K562 (cell line): ENCODE results near the gene C1orf21. TPM values are rescaled to one million over a fixed set of nuclear protein-coding genes. Genes with fewer than 3 reads are reported as not detected.

ENCODE experiments used
- ATAC-seq: fragments of 200-7000 bp; cut with Tn5 transposase; 3 replicates; pipeline ENCODE4 v1.9.1; 2020; ENCODE audit warnings: moderate library complexity
- BruUV-seq: library from RNA; stranded (reverse); fragments of 400-500 nt; replicated peaks from 2 replicates; lab custom pipeline; 2021; lab: Mats Ljungman, UMichigan
- CTCF ChIA-PET: fragments of 300-600 bp; formaldehyde crosslinking; extraction: SDS; loops from one replicate; lab custom pipeline; 2021; ENCODE audit warnings: low intra/inter-chr PET ratio; lab: Yijun Ruan, JAX
- POLR2A ChIA-PET: fragments of 300-600, 350-650 bp; sonication (Branson Sonifier 250); formaldehyde crosslinking; extraction: SDS; loops from one replicate; lab custom pipeline; 2021; ENCODE audit warnings: antibody characterized with exemption, inconsistent platforms; lab: Yijun Ruan, JAX
- DNase-seq, 4 experiments: peaks; one replicate each; pipeline versions ENCODE4 v3.0.0 to v3.0.0-alpha.2; 2011 to 2018; ENCODE audit warnings: low spot score in 3 of 4, mixed read lengths in 3 of 4; ENCODE audit errors: extremely low read depth in 1 of 4
- FAIRE-seq: peaks from 2 replicates; lab custom pipeline; 2011; peaks lifted over from hg19 to GRCh38; lab: Jason Lieb, UNC
- H2AFZ ChIP-seq: 2 replicates; pipeline ENCODE4 v1.6.0; 2011; ENCODE audit warnings: low read depth, low read length, control low read depth, inconsistent platforms
- H3K27ac ChIP-seq: fragments of 200-600 bp; 3 replicates; pipeline ENCODE4 v1.8.0; 2011; ENCODE audit warnings: low read depth, mild to moderate bottlenecking, control low read depth, inconsistent platforms, low read length, moderate library complexity, mixed read lengths; ENCODE audit errors: extremely low read depth
- H3K27me3 ChIP-seq, 2 experiments: fragments of 300-600 bp in 1 of 2; 2 replicates in 1 of 2; 3 replicates in 1 of 2; pipeline versions ENCODE4 v1.6.0 to v1.8.0; 2011; ENCODE audit warnings: inconsistent platforms in 2 of 2, low read length in 2 of 2, mild to moderate bottlenecking in 1 of 2, mixed read lengths in 1 of 2, moderate library complexity in 1 of 2; ENCODE audit not compliant: control insufficient read depth in 2 of 2, insufficient read depth in 2 of 2
- H3K36me3 ChIP-seq: fragments of 300-600 bp; 3 replicates; pipeline ENCODE4 v1.8.0; 2011; ENCODE audit warnings: mild to moderate bottlenecking, low read length, inconsistent platforms; ENCODE audit not compliant: control insufficient read depth, insufficient read depth
- H3K4me1 ChIP-seq, 2 experiments: fragments of 200-600 bp in 1 of 2; replicated peaks in 1 of 2; 2 replicates in 1 of 2; 3 replicates in 1 of 2; pipeline versions ENCODE4 v1.5.1 to v1.8.0; 2011; ENCODE audit warnings: inconsistent platforms in 2 of 2, low read length in 2 of 2, mild to moderate bottlenecking in 1 of 2, mixed read lengths in 1 of 2, moderate library complexity in 1 of 2; ENCODE audit not compliant: control insufficient read depth in 2 of 2, insufficient read depth in 2 of 2
- H3K4me2 ChIP-seq: 2 replicates; pipeline ENCODE4 v1.6.1; 2011; ENCODE audit warnings: low read length, control low read depth, inconsistent platforms, mixed read lengths; ENCODE audit not compliant: insufficient read depth
- H3K4me3 ChIP-seq: fragments of 200-600 bp; sonication (generic), shearing (Covaris generic); 2 replicates; pipeline ENCODE4 v1.5.1; 2016; ENCODE audit warnings: control low read depth, inconsistent platforms
- H3K79me2 ChIP-seq: fragments of 200-600 bp; 3 replicates; pipeline ENCODE4 v1.8.0; 2011; ENCODE audit warnings: low read length, inconsistent platforms; ENCODE audit not compliant: control insufficient read depth, insufficient read depth
- H3K9ac ChIP-seq, 2 experiments: 2 replicates each; pipeline versions ENCODE4 v1.6.0 to v1.6.1; 2011; ENCODE audit warnings: low read depth in 2 of 2, low read length in 2 of 2, control low read depth in 1 of 2, inconsistent platforms in 1 of 2, mild to moderate bottlenecking in 1 of 2, mixed read lengths in 1 of 2; ENCODE audit not compliant: insufficient read depth in 1 of 2
- H3K9me1 ChIP-seq: one replicate; pipeline ENCODE4 v1.6.0; 2011; ENCODE audit warnings: inconsistent platforms, mild to moderate bottlenecking, low read length, moderate library complexity; ENCODE audit not compliant: control insufficient read depth, insufficient read depth
- H3K9me3 ChIP-seq: replicated peaks from 2 replicates; pipeline ENCODE4 v1.5.1; 2011; ENCODE audit warnings: low read depth, low read length, inconsistent platforms; ENCODE audit not compliant: control insufficient read depth, insufficient read depth
- H4K20me1 ChIP-seq: replicated peaks from 2 replicates; pipeline ENCODE4 v1.6.1; 2011; ENCODE audit warnings: low read length, inconsistent platforms, mixed read lengths; ENCODE audit not compliant: control insufficient read depth, insufficient read depth
- DNMT1 ChIP-seq: fragments of 450-650 bp; IDR thresholded peaks from 2 replicates; pipeline ENCODE4 v1.6.1; 2016; ENCODE audit warnings: antibody characterized with exemption, mild to moderate bottlenecking
- LARP7 ChIP-seq: fragments of 450-650 bp; IDR thresholded peaks from 2 replicates; pipeline ENCODE4 v1.6.1; 2016
- ZNF695 ChIP-seq: fragments of 450-650 bp; formaldehyde crosslinking; IDR thresholded peaks from 2 replicates; pipeline ENCODE4 v1.4.0; 2020; ENCODE audit warnings: mild to moderate bottlenecking, moderate library complexity
- WGBS: fragments of 100-300 bp; shearing (Covaris generic); methylation state at CpG from one replicate; pipeline ENCODE4 v1.1.6; 2016; ENCODE audit warnings: low coverage, mixed read lengths; ENCODE audit not compliant: insufficient coverage; ENCODE audit errors: missing lambda C conversion rate; 5-methylcytosine and 5-hydroxymethylcytosine counted together
- in situ Hi-C: fragments of 300-500 bp; cut with MboI; formaldehyde crosslinking; loops from 4 replicates; pipeline ENCODE4 v1.15.0; 2018; ENCODE audit warnings: inconsistent platforms, mixed read lengths
- intact Hi-C: fragments of 100-400 bp; cut with micrococcal nuclease; formaldehyde crosslinking; loops from 2 replicates; pipeline ENCODE4 v1.14.2; 2022
- polyA plus RNA-seq, 8 experiments: library from polyadenylated mRNA; depleted of rRNA in 4 of 8; stranded (reverse) in 5 of 8; unstranded in 3 of 8; fragments of >200 nt; fragmentation: Nextera tagmentation in 2 of 8; fragmentation: Illumina TruSeq in 1 of 8; extraction: Ambion mirVana in 2 of 8; extraction: Trizol in 1 of 8; gene quantifications; 2 replicates each; pipeline versions ENCODE4 v1.2.1 to v1.2.3, GENCODE V29; 2011 to 2014; ENCODE audit warnings: inconsistent platforms in 1 of 8, missing spikeins in 1 of 8
- total RNA-seq, 7 experiments: library from RNA; depleted of rRNA in 6 of 7; stranded (reverse); fragments of >200 nt in 6 of 7; fragmentation: Illumina TruSeq in 2 of 7; extraction: Trizol in 2 of 7; gene quantifications; 2 replicates each; pipeline versions ENCODE4 v1.2.1 to v1.2.3, GENCODE V29; 2011 to 2021; ENCODE audit warnings: low replicate concordance in 1 of 7
- TF ChIP-seq, protein P1 (sequence below), 3 experiments: IDR thresholded peaks in 2 of 3; conservative IDR thresholded peaks in 1 of 3; 2 replicates each; pipeline ENCODE4 v1.5.1; 2011 to 2012; ENCODE audit warnings: low read length in 3 of 3, mild to moderate bottlenecking in 3 of 3, control low read depth in 2 of 3, improper control_type of control experiment in 1 of 3, inconsistent platforms in 1 of 3, low read depth in 1 of 3, mixed read lengths in 1 of 3, moderate library complexity in 1 of 3; ENCODE audit not compliant: insufficient read depth in 2 of 3
- TF ChIP-seq, protein P2 (sequence below), 2 experiments: fragments of 450-650 bp; formaldehyde crosslinking in 1 of 2; IDR thresholded peaks; 2 replicates each; pipeline versions ENCODE4 v1.4.0 to v1.6.1; 2014 to 2020; ENCODE audit warnings: mild to moderate bottlenecking in 2 of 2, borderline replicate concordance in 1 of 2, low read depth in 1 of 2

C1orf21 gene
- total and polyA plus RNA-seq, 9 of the 15 experiments (the other 6 are each of a cell fraction or from before 2014, with no cell fraction given) = under 0.01 to 0.31 (median 0.07) TPM

DNA sequence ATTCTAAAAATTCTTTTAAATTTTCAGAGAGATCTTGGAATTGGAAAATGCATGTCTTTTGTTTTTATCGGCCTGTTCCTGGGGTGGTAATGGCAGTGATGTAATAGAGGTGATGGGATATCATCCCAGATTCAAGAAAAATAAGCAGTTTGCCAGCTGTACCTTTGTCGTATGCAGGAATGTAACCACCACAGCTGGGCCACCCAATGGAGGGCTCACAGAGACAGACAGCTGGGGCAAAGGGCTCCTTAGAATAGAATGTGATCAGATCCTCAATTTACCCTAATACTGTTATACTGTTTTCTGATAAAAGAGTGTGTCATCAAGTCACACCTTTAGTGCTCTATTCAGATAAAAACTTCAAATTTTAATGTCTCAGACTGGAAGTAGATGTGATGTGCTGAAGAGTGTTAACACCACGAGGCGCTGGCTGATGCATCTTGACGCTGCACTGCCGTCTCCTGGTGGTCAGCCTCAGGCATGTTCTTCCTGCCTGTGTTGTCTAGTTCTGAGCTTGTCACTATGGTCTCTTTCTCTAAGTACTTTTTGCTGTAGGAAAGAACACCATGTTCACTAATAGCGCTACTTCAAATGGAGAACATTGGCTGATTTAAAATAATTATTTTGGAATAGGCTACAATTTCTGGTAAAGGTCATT is 78.8 kb downstream of the C1orf21 start:
- Histone ChIP-seq H3K4me3 (no peak overlapping the region), H4K20me1 (no peaks in the 10 kb centered on the region), H3K27me3 (peaks cover 0 to 5% of the 10 kb centered on the region in 2 experiments; a peak in 1 of 5 replicates), H3K27ac (no peak overlapping the region), H3K79me2 (no peaks in the 10 kb centered on the region), H3K36me3 (no peaks in the 10 kb centered on the region), H3K4me1 (no peaks in the 10 kb centered on the region), H3K9ac (no peak overlapping the region), H3K4me2 (no peak overlapping the region), H3K9me1 (no peaks in the 10 kb centered on the region), H3K9me3 (no peaks in the 10 kb centered on the region), H2AFZ (no peak overlapping the region)
- no TSS peak for BruUV-seq
- ATAC-seq = peak; percentile 87
- peak in 3 of 4 experiments; percentile 12 to 34 (median 15) for DNase-seq
- intact Hi-C loops = loop anchor here (1.0 kb wide), 1 partner anchor 390 kb away; no protein-coding TSS in a partner anchor
- no peak for FAIRE-seq
- POLR2A ChIA-PET = no interaction called here
- WGBS = 3% methylated on average over 7 of the region's 7 CpGs
- in situ Hi-C loops = no loop called here
- CTCF ChIA-PET = interaction anchor here (0.6 kb wide), 1 partner anchor 51 kb away, joined by 3 read pairs; no protein-coding TSS in a partner anchor
- TF ChIP-seq, protein P1, sequence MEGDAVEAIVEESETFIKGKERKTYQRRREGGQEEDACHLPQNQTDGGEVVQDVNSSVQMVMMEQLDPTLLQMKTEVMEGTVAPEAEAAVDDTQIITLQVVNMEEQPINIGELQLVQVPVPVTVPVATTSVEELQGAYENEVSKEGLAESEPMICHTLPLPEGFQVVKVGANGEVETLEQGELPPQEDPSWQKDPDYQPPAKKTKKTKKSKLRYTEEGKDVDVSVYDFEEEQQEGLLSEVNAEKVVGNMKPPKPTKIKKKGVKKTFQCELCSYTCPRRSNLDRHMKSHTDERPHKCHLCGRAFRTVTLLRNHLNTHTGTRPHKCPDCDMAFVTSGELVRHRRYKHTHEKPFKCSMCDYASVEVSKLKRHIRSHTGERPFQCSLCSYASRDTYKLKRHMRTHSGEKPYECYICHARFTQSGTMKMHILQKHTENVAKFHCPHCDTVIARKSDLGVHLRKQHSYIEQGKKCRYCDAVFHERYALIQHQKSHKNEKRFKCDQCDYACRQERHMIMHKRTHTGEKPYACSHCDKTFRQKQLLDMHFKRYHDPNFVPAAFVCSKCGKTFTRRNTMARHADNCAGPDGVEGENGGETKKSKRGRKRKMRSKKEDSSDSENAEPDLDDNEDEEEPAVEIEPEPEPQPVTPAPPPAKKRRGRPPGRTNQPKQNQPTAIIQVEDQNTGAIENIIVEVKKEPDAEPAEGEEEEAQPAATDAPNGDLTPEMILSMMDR (IDR thresholded peaks at IDR 0.05 in 2 of 3, conservative IDR thresholded peaks at IDR 0.05 in 1 of 3; ENCODE audit: insufficient read depth in 2 of 3, low read depth in 1 of 3, low read length in 3 of 3) = peak; percentile 54 to 62 (median 54)
- TF ChIP-seq, protein P2, sequence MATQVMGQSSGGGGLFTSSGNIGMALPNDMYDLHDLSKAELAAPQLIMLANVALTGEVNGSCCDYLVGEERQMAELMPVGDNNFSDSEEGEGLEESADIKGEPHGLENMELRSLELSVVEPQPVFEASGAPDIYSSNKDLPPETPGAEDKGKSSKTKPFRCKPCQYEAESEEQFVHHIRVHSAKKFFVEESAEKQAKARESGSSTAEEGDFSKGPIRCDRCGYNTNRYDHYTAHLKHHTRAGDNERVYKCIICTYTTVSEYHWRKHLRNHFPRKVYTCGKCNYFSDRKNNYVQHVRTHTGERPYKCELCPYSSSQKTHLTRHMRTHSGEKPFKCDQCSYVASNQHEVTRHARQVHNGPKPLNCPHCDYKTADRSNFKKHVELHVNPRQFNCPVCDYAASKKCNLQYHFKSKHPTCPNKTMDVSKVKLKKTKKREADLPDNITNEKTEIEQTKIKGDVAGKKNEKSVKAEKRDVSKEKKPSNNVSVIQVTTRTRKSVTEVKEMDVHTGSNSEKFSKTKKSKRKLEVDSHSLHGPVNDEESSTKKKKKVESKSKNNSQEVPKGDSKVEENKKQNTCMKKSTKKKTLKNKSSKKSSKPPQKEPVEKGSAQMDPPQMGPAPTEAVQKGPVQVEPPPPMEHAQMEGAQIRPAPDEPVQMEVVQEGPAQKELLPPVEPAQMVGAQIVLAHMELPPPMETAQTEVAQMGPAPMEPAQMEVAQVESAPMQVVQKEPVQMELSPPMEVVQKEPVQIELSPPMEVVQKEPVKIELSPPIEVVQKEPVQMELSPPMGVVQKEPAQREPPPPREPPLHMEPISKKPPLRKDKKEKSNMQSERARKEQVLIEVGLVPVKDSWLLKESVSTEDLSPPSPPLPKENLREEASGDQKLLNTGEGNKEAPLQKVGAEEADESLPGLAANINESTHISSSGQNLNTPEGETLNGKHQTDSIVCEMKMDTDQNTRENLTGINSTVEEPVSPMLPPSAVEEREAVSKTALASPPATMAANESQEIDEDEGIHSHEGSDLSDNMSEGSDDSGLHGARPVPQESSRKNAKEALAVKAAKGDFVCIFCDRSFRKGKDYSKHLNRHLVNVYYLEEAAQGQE (IDR thresholded peaks at IDR 0.05; ENCODE audit: borderline replicate concordance) = peak; percentile 35; the same call in 1 of the 2 replicates
- TF ChIP-seq, protein P2 (CRISPR knock-in tag; IDR thresholded peaks at IDR 0.05; ENCODE audit: low read depth) = no peak
- TF ChIP-seq LARP7 (no peak), ZNF695 (no peak), DNMT1 (no peak)
